ENCODE results near the gene CCDC17.
A peak's percentile ranks its signal among the peaks of the same experiment; 100 is the strongest.

CCDC17 gene

GRCh38 chr1:45623972-45624371 lies at the start of gene CCDC17:
CCDC17 (minus strand) TSS chr1:45624054; CDS start chr1:45623909, 145 bp downstream.
- no peak for DNase-seq

- DNase-seq: no peak
These were observed 46.2 kb upstream of the CCDC17 start for GRCh38 chr1:45669859-45670655.

DNA sequence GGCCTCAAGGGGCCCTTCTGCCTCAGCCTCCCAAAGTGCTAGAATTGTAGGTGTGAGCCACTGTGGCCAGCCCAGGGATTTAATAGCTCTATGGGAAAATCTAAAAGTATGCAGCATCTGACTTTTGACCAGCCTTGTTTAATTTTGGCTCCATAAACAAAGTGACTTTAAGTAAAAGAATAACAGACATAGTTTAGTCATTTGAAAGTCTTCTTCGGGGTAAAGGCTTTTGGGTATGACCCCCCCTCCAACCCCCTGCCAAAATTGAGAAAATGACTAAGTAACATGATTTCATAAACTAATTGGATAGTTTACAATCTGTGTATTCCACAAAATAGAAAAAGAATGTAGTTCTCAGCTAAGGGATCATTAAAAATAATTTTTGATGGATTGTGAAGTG lies 45.5 kb upstream of the CCDC17 start:
- DNase-seq: no peak

DNA sequence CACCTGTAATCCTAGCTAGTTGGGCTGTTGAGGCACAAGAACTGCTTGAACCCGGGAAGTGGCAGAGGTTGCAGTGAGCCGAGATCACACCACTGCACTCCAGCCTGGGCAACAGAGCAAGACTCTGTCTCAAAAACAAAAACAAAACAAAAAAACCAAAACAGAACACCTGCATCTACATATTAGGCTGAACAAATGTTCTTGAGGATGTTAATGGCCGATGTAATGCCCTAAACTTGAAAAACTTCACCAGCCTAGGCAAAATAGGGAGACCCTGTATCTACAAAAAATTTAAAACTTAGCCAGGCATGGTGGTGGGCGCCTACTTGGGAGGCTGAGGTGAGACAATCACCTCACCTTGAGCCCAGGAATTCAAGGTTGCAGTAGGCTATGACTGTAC lies 44.7 kb upstream of the CCDC17 start:
- DNase-seq: no peak

GRCh38 chr1:45667321-45668111 lies 43.7 kb upstream of the CCDC17 start:
- DNase-seq: no peak

DNA sequence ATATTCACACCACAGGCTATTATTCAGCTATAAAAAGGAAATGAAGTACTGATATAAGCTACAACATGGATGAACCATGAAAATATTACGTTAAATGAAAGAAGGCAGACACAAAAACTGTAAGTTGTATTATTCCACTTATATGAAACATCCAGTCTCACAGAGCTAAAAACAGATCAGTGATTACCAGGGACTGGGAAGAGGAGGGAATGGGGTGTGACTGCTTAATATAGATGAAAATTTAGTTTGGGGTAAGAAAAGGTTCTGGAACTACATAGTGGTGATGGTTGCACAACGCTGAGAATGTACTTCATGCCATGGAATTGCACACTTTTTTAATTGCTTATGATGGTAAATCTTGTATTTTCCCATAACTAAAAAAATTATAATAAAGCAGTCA lies 43.0 kb upstream of the CCDC17 start:
- DNase-seq: no peak

DNA sequence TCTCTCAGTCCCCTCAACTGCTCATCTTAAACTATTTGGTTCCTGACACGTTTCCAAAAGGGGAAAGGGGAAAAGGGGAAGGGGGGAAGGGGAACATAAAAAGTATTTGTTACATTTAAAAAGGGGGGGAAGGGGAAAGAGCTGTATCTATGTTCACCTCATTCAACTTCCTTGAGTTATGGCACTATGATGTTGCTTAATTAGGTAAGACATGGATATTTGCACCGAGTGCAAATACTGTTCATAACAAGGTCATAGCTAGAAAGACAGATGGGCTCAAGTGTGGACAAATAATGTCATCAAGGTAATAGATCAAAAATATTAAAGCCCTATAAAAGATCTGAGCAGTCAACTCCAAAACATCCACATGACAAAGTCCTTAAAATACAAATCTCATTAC lies 36.5 kb upstream of the CCDC17 start:
- DNase-seq: no peak

DNA sequence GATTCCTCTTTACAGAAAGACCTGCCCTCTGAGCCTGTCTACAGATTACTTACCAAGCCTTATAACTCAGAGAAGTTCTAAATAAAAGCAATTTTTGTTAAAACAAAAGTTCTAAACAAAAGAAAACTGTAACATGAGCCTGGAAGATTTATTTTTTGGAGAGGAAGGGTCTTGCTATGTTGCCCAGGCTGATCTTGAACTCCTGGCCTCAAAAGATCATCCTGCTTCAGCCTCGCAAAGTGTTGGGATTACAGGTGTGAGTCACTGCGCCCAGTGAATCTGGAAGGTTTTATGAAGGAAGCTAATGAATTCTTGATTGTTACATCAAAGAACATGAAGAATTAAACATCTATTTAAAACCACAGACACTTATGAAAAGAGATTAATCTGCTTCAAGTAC lies 35.4 kb upstream of the CCDC17 start:
- DNase-seq: no peak

DNA sequence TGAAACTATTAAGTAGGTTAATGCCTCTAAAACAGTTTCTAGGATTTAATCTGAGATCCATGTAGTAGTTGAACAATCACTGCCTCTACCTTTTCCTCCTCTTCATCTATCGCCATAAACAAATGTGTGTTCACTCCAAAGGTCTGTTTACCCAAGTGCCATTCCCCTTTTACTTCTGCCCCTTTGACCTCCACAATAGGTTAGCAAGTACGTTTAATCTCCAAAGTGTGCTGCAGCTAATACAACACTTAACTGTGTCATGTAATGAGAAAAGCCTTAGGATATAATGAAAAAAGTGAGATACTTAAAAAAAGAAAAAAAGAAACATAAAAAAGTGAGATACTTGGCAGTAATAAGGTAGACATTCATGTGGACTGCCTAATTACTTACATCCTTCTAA lies 34.3 kb upstream of the CCDC17 start:
- no peak for DNase-seq

- no peak for DNase-seq
These were observed 32.8 kb upstream of the CCDC17 start for GRCh38 chr1:45656573-45657226.

DNA sequence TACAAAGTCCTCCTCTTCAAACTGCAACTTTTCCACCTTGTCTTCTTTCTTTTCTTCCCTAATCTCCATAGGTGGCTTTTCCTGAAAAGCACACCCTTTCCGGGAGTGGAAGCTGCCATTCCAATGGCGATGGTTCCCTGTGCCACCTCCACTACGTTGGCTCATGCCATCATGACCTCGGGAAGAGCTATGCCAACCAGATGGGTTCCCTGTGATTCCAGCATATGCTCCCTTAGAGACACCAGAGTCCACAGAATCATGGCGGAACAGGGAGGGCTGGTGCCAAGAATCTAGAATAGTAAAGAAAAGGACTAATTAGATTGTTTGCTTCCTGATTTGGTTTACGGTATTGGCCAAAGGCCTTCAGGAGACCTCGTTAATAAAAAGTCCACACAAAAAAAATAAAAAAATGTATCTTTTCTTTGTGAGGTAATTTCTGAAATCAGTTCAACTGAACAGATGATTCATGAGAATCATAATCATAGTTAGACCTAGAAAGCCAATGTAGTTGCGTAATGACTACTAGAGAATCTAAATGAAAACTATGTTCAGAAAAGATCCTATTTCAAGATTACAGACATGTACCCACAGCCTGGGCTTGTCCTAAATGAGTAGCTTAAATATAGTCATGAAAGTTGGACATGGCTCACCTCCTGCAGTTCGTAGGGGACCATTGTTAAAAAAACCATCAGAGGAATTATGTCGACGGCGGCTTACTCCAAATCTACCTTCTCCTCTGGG lies 30.9 kb upstream of the CCDC17 start:
- DNase-seq: no peak

- no peak for DNase-seq
These were observed 23.6 kb upstream of the CCDC17 start for GRCh38 chr1:45647248-45648021.

DNA sequence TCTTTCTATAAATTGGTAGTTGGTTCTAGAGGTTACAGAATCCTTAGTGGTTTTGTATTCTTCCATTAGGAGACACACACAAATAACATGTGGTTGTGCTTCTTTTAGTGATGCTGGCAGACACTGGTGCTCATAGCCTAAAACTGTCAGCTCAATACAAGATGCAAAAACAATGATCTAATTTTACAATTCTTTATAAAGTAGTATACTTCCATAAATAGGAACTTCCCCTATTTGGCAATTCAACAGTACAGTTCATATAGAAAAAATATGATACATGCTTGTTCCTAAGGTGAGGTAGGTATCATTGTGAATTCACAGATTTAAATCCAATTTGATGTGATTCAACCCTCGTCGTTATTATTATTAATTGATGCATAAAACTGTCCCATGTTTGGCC lies 20.8 kb upstream of the CCDC17 start:
- no peak for DNase-seq

DNA sequence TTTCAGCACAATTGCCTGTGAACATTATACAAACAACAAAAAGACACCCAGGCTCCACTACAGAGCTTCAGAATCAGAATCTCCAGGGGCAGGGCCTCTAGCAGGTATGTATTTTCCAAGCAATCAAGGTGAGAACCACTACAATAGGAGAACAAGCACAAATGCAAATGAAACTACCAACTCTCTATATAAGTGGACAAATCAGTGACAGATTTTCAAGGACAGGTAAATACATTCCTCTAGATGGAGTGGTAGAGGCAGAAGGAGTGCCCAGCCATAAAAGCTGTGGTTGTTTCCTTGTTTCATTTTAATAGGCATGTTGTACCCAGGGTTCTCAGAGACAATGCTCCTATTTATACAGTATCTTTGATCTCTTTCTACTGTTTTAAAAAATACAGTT lies 20.1 kb upstream of the CCDC17 start:
- peak; percentile 64 to 69 for DNase-seq

DNA sequence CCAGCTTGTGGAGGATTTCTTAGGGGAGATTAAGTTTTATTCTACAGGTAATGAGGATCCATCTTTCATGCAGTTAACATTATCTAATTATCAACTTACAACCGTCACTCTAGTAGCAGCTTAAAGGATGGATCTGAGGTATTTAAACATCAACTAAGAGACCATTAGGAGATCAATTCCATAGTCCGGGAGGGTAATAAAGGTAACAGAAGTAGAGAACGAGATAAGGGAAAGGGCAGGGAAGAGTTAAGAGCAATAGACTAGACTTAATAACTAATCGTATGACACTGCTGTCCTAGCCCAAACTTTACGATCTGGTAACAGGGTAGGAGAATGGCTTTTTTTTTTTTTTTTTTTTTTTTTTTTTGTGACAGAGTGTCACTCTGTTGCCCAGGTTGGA lies 19.5 kb upstream of the CCDC17 start:
- DNase-seq: no peak

DNA sequence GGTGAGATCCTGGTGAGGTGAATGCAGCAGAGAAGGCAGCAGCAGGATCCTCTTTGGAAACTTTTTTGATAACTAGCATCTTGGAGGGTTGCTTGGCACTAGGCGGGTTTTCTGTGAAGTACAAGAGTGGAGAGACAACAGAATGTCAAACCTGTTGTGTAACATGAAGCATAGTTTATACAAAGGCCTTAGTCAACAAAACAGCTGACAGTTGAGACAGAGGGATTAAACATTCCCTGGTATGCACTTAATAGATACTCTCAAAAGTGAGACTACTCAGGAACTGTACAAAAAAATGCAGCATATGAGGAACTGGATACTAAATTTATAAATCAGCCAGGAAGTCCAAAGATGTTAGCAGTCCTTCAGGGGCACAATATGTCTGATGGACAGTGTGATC lies 16.4 kb upstream of the CCDC17 start:
- DNase-seq: no peak

GRCh38 chr1:45635211-45635610 lies 11.4 kb upstream of the CCDC17 start:
- DNase-seq: no peak

DNA sequence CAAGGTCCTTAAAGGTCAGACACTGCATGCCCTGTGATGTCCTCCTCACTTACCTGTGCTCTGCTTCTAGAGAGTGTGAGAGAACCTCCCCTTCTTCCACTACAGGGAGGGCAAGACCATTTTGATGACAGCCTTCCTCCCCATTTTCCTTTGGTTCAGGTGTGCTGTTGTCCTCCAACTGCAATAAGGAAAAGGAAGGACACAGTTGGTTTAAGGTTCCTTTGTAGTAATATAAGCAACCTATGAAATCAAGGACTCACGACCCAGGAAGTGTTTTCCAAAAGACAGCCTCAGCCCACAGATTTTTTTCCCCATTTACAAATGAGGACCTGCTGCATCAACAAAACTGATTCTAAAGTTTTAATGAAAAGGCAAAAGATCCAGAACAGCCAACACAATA lies 6.6 kb upstream of the CCDC17 start:
- no peak for DNase-seq

- DNase-seq: no peak
These were observed 5.2 kb upstream of the CCDC17 start for GRCh38 chr1:45629035-45629434.

DNA sequence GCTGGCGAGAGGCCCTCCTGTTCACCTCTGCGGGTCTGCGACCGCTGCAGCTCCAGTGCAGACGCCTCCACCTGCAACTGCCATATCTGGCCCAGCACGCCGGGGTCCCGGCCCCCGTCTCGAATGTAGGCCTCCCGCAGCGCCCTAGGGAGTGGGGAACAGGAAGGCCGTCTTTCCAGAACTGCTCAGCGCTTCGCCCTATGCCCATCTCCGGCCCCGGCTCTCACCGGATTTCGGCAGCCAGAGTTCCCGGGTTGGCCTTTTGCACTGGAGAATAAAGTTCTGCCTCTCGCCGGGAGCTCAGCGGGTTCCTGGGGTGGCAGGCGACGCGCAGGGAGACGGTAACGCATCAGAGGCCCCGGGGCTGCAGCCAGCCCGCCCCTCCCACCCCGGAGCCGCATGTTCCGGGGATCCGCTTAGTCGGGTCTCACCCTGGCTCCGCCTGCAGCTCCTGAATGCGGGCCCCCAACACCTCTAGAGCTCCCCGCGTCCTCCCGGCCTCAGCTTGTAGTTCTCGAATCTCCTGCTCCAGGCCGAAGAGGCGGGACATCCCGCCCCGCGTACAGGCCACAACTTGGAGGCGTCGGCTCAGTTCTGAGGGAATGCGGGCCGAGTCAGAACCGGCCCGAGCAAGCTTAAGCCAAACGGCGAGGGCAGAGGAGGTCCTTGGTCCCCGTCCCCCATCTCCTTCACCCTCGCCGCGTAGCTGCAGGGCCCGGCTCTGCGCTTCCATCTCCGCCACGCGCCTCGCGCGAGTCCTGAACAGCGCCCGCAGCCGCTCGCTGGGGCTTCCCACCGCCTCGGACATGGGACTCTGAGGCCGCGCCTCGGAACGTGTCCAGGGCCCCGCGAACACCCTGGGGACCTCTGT lies 1.1 kb downstream of the CCDC17 start:
- no peak for DNase-seq

DNA sequence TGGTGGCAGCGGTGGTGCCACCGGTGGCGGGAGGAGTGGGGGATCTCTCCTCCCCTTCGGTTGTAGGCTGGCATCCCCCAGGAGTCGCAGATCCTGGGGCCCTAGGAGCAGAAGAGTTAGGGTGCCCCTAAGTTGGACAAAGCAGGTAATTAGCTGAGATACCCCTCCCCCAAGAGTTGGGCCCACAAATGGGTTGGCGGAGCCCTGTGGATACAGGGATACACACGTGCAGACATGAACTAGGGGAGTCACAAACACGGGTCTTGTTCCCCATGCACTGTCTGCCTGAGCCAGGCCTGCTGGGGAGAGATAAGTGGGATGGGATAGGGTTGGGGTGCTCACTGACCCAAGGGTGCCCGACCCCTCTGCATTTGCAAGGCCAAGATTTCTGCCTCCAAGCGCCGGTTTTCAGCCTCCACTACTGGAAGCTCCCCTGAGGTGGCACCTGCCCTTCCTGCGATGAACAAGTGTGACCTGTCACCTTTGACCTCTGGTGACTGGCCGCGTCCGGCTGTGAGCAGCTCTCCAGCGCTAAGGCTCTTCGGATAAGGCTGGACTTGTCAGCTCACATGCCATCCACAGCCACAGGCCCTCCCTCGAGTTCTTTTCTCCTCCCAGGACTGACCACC lies 1.8 kb downstream of the CCDC17 start:
- no peak for DNase-seq

Data from NCI-H526 (cell line).